HCEC 1CT (cell line): ENCODE results near the gene DISP3.

Experiments used
- DNase-seq: peaks from one replicate; pipeline ENCODE4 v3.0.0-alpha.2; 2017

DISP3 gene

DNA sequence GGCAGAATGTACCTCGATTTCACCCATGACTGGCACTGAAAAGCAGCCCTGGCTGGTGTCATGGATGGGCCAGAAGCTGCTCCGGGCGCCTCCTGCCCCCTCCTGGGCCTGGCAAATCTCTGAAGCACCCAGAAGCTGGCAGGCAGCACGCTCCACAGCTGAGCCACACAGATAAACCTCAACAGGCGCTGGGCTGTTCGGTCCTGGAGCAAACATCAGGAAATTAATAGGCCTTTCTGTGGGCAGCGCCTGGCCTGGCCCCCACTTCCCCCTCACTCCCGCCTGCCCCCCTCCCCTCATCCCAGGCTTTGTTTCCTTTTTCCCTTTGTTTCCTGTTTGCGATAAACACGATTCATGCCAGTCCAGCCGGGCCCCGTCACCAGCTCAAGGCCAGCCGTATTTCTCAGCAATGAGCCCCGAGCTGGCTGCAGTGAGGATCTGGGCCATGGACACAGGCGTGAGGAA, 20.1 kb upstream of the DISP3 start:
- DNase-seq: no peak

DNA sequence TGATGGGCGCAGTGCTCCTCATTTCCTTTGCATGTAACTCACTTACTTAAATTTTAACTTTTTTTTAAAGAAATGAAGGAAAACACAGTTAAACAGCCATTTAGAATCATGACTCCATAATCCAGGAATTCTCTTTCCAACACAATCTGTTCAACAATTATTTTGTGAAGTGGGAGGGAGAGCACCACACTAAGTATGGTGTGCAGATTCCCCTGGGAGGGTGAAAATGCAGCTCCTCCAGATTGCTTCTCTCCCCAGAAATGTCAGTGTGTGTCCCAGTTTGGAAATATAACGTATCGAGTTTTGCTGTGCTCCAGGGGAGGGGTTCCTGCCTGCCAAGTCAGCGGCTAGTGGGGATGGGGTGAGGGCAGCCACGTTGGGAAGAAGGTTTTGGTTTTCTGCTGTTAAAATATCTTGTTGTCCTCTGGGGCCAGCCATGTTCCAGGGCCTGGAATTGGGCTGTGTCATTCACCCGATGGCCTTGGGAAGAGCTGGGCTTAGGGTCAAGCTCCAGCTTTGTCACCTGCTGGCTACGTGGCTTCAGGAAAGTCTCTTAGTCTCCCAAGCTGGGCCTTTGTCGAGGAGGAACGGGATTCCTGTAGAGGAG, 17.3 kb upstream of the DISP3 start:
- DNase-seq: no peak

DNA sequence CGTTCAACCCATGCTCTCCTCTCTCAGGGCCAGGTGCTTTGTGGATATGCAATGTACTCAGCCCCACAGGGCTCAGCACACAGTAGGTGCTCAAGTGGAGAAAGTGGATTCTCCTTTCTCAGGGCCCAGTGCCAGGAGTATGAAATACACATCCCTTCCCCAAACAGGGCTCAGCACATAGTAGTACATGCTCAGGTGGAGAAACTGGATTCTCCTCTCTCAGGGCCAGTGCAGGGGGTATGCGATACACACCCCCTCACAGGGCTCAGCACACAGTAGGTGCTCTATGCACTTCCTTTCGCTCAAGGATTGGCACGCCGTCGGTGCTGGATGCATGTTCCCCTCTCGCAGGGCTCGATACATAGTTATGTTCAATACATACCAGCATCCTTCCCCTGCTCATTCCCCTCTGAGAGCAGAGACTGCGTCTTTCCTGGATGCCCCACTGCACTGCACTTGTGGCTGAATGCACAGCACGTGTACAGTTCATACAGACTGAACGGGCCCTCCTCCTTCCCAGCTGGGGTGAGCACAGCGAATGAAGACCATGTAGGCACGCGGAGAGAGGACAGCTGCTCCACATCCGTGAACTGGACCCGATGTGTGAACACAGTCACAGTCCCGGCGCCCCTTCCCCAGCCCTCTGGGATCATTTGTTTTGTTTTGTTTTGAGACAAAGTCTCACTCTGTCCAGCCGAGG, 16.6 kb upstream of the DISP3 start:
- no peak for DNase-seq

DNA sequence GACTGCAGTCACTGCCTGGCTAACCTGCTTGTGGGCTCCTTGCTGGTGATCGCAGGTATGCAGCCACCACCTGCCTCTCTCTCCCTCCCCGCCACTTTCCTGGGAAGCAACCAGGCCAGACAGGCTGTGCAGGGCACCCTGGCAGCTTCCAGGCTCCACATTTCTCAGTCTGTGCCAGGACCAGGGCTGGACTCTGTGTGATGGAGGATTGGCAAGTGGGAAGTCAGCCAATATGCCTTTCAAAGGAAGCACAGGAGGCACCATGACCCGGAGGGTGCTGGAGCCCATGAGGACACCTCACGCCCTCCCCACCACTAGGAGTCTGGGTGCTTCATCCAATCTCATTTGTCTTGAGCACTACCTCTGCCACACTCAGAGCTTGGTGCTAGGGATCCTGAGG, 15.8 kb upstream of the DISP3 start:
- DNase-seq: no peak

DNA sequence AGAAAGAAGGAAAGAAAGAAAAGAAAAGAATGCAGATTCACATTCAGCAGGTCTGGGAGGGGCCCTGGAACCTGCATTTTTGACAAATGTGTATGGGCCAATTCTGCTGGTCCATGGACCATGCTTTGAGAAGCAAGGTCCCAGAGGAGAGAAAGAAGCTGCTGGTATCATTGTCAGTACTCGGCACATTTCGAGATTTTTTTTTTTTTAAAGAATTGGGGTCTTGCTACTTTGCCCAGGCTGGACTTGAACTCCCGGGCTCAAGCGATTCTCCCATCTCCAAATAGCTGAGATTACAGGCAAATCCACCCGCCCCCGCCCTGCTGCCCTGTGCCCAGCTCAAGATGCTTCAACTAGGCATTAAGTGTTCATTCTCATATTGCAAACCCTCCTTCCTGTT, 13.6 kb upstream of the DISP3 start:
- no peak for DNase-seq

DNA sequence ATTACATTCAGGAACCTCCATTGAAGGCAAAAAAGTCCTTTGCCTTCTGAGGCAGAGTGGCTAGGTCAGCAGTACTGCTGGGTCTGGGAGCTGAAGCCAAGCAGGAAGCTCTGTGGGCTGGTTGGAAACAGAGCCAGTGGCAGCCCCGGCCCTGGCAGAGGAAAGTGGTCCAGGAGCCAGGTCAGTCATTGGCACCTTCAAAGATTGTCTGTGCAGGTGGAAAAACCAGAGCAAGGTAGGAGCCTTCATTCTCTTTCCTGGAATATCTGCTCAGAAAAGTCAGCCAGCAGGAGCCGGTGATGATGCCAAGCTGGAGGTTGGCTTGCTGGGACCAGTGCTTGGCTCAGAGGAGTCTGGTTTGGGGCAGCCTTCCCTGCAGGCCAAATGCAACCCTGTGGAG, 12.5 kb upstream of the DISP3 start:
- no peak for DNase-seq

DNA sequence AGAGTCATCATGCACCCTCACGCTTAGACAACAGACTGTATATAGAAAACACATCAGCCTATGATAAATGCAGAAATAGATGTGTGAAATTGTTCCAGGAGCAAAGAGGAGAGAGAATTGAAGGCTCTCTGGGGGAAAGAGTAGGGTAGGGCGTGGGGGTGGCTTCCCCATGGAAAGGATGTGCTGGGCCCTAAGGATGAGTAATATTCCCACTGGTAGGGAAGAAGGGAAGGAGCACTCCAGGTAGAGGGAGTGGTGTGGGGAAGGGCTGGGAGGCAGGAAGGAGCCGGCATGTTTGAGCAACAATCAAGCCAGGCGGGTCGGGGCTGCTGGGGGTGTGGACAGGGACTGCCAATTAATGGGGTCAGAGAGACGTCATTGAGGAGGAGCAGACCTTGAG, 10.1 kb upstream of the DISP3 start:
- DNase-seq: no peak

DNA sequence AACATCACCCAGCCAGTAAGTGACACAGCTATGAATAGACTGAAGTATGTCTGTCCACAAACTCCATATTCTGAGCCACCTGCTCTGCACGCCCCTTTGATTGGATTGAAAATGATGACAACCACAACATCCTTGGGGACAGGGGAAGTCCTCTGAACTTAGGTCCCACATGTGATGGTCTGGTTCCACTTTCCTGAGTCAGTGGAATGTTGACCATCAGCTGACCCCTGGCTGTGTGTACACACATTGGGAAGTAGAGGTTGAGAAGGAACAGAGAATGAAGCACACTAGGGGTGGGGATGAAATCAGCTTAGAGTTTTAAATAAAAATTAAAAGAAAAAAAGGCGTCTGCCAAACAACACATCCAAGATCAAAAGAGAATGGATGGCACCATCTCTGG, 8.0 kb upstream of the DISP3 start:
- no peak for DNase-seq

DNA sequence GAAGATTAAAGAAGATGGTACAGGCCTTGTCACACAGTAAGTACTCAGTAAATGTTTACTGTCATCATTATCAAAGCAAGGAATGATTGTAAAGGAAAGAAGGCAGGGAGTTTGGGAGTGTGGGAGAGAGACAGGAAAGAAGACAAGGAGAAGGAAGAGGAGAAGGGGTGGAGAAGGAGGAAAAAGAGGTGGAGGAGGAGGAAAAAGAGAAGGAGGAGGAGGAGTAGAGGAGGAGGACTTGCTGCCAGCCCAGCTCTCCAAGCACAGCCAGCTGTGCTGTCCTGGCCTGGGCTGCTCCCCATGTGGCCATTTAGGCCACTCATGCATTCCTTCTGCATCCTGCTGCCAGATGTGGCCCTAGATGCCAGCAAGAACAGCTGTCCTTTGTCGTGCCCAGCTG, 7.5 kb upstream of the DISP3 start:
- no peak for DNase-seq

DNA sequence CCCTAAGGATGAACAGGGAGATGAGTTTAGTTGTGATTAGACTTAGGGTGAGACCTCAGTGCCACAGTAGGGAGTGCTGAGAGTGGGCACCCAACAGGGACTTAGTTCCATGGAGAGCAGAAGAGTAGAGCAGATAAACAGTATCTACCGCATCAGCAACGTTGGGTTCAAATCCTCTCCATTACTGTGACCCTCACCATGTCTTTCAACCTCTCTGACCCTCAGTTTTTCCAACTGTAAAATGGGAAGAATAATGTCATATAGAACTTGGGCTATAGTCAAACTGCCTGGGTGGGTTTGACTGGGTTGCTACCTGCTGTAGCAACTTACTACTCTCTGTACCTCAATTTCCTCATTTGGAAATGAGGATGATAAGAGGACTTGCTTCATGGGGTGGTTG, 6.7 kb upstream of the DISP3 start:
- DNase-seq: no peak

DNA sequence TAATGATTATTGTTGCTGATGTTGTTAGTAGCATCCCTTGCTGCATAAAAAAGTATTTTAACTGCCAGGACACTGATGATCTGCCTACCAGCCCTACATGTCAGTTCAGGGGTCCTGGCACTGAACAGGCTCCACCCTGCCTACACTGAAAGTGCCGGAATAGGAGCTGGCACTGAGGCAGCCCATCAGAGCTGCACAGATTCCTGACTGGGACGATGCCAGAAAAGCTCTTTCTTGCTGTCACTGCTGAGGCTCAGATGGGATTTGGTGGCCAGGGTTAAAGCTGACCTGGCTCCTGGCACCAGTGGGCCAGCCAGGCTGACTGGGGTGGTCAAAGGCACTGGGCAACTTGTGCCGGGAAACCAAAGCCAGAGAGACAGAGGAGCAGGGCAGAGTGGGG, 6.2 kb upstream of the DISP3 start:
- no peak for DNase-seq

DNA sequence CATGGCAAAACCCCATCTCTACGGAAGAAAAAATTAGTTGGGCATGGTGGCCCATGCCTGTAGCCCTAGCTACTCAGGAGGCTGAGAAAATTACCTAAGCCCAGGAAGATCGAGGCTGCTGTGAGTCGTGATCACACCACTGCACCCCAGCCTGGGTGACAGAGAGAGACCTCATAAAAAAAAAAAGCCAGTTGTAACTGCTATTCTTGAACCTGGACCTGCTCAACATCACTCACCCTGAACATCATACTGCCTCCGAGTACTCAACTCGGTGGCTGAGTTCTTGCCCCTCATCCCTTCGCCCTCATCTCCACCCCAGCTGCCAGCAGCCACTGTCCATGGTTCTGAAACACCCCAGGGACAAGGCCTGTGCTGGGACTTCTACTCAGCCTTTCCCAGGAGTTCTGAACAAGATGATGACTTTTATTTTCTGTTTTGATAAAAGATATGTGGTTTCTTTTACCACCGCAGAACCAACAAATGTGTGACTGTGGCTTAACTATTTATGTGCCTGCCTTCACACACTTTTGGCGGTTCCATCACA, 5.4 kb upstream of the DISP3 start:
- DNase-seq: no peak

DNA sequence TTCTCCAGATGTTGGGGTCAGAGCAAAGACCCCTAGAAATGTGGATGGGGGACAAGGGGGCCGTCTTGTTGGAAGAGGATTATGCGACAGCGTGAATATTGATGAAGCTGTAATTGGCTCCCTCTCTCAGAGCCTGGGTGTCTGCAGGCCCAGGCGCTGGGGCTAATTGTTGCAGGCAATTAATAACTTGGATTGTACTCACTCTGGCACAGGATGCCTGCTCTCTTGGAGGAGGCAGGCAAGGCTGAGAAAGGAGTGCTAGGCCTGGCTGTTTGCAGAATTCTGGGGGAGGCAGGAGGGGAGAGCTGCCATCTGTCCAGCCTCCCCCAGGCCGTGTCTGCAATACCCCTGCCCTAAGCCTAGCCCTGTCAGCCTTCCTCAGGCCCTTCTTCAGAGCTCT, 4.1 kb upstream of the DISP3 start:
- no peak for DNase-seq

DNA sequence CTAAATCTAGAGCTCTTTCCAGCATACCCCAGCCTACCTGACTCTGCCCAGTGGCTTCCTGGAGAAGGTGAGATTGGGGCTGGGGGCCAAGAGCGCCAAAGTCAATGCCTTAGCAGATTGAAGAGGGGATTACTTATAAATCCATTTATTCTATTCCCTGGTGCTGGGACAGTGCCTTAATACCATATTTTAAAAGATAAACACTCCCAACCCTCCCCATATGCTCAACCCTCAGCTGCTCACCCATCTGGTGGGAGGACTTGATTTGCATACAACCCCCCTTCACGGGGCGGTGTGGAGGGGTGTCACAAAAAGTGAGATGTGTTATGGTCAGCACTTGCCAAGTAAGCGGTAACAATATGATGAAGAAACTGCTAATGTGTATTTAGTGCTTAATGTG, 3.2 kb upstream of the DISP3 start:
- no peak for DNase-seq

DNA sequence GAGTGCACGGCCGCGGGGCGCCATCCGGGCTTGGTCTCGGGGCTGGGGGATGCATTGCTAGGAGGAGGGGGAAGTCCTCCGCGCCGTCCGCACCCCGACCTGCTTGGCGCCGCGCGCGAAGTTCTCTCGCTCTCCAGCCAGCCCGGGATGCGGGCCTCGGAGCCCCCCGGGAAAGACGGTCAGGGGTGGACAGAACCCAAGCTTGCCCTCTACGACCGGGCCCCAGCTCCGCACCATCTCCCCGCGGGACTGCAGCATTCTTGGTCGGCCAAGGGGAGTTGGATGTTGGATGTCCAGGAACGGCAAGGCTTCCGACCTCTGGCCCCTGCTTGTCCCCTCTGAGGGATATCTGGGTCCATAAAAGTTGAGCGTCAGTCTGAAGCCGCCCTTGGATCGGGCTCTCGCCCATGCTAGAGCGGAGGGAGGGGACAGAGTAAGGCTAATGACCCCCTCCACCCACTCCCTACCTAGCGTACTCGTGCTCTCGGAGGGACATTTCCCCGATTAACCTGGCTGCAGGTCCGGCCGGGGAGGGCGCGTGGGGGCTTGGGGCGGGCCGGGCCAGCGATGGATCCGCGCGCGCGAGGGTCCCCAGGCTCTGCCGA, 522 bp downstream of the DISP3 start:
- no peak for DNase-seq

DNA sequence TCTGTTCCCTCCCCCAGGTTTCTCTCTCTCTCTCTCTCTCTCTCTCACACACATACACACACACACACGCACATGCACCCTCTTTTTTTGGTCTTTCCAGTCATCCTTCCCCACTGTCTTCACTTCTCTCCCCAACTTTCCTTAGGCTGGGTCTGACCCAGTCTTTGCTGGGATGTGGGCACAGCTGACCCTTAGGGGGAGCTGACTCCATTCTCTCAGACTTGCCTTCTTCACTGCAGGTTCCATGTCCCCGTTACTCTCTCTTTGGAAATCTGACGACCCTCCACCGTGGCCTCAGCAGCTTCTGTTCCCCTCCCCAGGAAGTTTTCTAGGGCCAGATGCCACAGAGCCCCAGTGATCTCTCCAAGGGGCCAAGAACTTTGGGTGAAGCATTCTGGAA, 2.1 kb downstream of the DISP3 start:
- DNase-seq: no peak

DNA sequence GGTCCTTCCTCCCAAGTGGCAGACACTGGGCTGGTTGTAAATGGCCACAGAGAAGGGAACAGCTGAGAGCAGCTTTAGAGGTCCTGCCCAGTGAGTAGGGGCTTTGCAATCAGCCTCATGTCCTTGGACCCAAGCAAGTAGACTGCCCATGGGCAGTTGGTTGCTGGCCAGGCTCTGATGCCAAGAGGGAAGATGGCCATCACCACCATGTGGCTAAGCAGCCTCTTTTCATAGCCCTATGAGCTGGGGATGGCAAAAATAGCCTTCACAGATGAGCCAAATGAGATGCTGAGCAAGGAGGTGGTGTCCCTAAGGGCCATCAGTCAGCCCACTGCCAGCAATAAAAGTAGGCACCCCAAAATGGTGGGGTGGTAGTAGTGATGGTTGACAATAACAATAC, 3.2 kb downstream of the DISP3 start:
- no peak for DNase-seq

DNA sequence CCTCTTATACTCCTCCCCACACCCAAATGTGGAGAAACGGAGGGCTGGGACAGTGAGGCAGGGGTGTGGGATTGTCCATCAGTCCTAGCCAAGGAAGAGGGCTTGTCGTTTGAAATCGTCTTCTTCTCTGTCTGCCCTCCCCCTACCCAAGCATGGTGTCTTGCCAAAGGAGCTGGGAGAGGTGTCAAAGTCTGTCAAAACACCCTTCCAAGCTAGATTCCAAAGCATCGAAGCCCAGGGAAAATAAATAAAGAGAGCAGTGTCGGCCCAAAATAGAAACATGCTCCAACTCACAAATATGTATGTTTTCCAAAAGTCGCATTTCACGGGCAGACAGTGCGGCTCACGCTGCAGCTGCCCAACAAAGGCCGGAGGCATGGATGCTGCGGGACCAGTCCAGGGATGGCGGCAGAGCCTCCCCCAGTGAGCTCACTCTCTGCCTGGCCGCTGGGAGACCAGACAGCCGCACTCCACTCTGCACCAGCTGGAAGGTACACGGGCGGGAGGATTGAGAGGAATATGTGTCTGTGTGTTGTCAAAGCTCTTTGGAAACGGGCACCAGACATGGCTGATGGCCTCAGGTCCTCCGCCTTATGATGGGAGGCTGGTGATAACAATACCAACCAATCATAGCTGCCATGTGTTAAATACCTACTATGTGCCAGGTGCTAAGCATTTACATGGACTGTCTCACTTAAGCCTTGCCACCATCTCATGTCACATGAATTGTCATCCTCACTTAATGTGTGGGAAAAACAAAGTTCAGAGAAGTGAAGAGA, 3.9 kb downstream of the DISP3 start:
- DNase-seq: no peak

DNA sequence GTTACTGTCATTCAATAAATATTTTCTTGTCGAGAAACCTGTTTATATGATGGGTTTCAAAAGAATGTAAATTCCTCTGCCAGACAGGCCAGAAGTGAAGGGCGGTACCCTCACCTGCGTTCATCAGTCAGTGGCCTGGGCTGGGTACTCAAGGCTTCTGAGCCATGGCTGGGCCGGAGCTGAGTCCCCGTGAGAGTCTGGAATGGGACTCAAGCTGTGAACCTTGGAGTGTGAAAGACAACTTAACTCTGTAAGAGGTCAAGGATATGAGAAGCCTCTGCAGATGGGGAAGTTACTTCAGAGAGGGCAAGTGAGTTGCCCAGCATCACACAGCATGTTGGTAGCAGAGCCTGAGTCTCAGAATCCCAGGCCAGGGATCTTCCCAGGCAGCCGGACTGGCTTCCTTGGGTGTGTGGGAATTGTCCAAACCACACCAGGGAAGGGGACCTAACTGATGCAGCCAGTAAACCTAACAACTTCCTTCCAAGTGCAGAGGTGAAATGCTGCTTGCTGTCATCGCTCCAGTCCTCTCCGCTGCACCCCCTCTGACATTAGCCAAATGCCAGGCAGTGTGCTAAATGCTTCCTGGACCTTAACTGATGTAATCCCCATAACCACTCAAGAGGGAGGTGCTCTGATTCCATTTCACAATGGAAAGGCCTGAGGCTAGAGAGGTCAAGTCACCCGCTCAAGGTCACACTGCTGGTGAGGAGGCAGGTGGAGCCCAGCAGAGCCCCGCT, 4.8 kb downstream of the DISP3 start:
- no peak for DNase-seq

DNA sequence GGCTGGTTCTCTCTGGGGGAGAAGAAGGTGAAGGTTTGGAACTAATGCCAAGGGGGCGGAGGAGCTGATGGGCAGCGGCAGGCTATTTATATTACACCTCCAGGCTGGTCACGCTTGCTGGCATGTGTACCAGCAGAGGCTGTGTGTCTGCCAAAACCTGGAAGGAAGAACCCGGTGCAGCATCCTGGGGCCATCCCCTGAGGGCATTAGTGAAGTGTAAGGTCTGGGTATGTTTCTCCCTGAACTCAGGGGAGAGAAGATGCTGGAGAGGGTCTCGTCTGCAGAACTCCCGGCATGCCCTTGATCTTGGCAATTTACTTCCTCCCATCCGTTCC, 5.3 kb downstream of the DISP3 start:
- DNase-seq: no peak

DNA sequence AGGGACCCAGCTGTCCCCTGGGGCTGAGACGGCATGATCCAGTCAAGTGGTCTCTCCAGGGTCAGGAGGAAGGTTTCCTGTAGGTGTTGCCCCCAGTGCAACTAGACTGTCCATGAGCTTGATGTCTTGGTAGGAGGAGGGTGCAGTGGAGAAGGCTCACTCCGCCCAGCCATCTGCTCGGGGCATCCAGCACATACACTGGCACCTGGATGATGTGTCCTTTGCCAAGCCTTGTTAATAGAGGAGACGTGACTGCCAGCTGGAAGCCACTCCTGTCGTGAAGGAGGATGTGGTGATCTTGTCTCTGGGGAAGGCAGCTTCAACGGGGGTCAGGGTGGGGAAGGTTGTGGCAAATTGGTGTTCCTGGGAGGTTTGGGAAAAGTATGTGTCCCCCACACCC, 6.2 kb downstream of the DISP3 start:
- DNase-seq: no peak

DNA sequence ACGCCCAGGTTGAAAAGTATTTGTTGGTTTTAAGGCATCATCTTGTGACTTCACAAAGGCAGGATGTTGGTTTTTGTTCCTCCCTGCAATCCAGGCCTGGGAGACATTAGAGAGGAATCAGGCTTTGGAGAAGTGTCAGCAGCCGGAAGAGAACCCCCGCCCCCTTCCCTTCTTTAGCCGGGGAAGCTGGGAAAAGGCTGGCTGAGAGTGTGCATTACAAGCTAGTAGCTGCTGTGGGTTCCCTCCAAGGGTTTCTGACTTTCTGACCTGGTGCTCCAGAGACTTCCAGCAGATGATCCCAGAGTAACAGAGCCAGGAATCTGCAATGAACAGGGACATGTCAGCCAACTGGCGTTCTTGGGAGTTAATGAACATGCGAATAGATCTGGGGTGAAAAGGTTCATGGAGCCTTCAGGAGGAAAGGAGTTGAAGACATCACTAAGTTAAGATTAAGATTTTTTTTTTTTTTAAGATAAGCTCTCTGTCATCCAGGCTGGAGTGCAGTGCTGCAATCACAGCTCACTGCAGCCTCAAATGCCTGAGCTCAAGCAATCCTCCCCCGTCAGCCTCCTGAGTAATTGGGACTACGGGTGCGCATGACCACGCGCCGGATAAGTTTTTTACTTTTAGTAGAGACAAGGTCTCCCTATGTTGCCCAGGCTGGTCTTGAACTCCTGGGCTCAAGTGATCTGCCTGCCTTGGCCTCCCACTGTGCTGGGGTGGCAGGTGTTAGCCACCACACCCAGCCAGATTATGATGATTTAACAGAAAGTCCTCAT, 7.5 kb downstream of the DISP3 start:
- DNase-seq: no peak
